ENCODE data around the gene NR3C2.

The NR3C2 gene

DNA sequence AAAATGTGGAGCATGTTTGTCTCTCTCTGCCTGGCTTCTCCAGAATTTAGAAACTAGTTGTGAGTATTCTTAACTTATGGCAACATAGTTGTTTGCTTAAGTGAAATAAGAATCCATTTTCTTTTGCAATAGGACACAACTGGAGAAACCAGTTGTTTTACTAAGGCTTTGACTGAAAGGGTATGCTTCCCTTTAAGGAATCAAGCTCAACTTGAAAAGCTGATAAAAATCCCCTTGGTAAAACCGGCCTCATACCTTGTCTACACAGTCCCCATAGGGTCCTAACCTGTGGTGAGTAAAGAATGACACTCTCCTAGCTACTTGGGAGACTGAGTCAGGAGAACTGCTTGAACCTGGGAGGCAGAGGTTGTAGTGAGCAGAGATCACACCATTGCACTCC is 139.8 kb downstream of the NR3C2 start:
- no peak for DNase-seq

DNA sequence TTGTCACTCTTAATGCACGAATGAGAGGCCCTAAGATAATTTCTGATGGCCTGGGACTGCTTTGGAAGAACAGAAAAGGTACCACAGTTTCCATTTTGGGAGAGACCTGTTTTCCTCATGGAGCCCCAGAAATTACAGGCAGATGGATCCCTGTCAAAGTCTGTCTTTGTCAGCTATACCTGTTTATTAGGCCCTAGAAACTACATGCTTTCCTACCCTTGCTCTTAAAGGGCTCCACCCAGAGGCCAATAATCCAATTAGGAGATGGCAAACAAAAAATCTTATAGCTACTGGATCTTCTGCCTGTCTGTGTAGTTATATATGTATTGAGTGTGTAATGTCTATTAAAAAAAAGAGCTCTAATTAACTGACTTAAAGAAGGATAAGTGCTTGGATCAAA is 141.3 kb downstream of the NR3C2 start:
- DNase-seq: no peak

DNA sequence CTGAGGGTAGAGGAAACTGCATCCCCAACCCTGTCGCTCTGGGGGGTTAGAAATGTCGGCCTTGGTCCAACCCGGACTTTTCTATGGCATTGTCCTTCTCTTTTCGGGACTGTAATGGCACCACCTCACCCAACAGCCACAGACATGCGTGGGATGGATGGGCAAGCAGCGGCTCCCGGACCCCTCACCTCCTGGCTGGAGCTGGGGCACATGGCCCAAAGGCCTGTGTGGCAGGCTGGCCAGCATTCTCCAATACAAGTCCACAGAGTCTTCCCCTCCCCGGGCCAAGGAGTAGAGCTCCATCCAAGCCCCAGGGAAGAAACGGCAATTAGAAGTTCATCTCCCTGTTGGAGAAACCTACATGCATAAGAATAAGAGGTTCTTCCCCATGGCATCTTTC is 142.9 kb downstream of the NR3C2 start:
- DNase-seq: no peak

DNA sequence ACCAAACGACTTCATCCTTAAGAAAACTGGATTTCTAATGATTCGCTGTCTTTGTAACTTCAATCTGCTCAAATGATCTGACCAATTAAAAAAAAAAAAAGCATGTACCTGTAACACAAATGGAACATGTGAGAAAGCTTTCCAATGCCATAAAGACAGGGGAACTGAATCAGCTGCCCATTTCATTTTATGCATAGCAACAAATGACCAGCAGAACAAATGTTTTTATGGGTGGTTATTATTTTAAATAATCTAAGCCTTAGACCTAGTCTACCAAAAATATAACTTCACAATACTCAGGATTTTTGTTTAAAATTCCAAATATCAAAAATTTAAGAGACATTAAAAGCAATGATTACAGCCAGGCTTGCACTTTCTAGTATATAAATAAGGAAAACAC is 145.7 kb downstream of the NR3C2 start:
- no peak for DNase-seq

DNA sequence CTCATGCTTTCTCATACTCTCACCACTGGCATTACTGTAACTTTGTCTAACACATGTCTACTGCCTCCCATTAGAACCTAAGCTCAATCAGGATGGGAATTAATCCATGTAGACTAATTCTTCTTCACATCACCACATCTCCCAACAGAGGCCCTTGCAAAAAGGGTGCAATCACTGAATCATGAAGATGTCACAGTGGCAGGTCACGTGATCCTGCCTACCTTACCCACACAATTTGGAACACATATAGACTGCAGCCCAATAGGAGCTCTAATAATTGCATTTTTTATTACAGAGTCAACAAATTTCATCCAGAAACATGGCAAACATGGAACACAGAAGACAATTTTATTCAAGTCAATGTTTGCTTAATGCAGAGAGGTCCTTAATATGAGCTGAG is 146.6 kb downstream of the NR3C2 start:
- DNase-seq: no peak

DNA sequence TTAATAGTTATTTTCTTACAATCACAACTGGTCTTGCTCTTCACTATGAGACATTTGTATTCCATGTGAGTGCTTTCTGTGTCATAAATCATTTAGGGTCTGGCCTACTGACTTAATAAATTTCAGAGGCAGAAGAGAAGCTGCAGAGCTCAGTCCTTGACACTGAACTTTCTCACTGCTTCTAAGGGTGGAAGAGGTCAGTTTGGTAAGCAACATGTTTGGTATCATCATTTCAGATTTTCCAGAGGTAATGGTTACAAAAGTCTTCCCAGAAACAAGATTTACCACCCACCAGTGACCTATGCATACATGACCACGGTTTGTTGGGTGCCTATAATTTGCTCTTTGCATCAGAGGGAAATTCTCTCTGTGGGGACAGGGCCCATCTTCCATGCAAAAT is 148.6 kb downstream of the NR3C2 start:
- no peak for DNase-seq

DNA sequence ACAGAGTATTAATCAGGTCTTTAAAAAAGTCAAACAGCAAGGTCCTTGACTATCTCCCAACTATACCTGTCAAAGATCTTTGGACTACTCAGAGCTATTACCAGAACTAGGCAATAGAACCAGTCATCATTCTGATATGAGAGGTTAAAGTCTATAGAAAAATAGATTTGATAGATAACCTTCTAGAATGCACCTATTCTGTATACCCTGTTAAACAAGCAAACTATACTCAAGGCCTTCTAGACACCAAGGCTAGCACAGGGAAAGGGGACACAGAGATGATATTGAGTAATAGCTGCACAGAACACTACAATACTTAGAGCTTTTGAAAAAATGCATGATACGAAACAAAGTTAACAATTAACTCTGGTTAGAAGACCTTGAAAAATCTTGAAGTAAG is 149.5 kb downstream of the NR3C2 start:
- no peak for DNase-seq

DNA sequence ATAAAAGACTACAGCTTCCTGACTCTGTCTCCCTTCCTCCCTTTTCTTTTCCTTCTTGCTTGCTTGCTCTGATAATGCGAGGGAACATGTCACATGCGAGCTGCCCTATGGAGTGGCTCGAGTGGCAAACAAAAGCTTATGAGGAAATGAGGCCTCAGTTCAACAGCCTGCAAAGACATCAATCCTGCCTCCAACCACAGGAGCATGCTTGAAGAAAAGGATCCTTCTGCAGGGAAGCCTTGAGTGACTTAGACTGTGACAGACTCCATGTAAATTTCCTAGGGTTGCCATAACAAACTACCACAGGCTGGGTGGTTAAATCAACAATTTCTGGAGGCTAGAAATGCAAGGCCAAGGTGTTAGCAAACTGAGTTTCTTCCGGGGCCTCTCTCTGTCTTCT is 152.5 kb downstream of the NR3C2 start:
- DNase-seq: no peak

DNA sequence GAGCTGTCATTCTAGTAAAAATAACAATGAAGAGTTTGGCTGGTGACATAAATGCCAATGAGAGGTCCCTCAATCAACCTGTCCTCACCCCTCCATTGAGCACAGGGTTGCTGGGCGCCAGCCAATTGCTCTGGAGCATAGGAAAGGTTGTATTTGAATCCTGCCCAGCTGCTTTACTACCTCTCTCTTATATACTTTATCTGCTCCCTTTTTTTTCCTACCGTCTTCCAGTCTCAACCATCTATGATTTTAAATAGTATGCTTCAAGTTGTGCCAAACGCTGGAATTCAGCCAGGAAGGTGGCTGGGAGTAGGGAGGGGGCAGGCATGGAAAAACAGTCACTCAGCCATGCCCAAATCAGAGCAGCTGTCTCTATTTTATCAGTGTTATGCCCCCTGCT is 153.8 kb downstream of the NR3C2 start:
- DNase-seq: no peak

DNA sequence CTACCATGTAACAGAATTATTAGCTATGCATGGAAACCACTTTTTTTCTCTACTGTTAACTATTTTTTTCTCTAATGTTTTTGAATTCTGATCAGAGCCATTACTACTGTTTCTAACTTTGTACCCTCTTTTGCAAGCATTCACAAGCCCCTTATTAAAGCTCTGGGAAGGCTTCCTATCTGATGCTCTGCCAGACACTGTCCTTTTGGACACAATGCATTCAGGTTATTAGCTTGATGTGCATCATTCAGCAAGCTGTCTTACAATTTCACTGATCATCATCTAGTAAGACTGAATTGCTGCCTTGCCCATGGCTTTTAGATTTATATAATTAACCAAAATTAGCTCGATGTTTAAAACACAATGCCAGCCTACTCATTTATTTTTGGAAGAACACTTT is 155.1 kb downstream of the NR3C2 start:
- no peak for DNase-seq

DNA sequence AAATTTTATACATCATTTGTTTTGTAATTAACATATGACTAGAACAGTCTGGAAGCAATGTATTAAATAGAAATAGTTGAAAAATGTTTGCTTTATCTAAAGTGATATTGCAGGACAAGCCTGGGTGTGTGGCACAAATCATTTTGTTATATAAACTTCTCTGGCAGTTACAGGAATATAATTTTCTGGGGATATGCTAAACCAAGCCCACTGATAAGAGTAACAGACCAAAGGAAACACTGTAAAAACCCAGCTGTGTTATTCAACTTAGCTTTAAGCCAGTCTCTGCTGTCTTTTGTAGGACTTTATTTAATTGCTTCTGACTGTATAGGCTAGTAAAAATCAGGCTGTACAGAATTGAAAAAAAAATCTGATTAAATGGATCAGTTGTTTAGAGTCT is 156.2 kb downstream of the NR3C2 start:
- no peak for DNase-seq

DNA sequence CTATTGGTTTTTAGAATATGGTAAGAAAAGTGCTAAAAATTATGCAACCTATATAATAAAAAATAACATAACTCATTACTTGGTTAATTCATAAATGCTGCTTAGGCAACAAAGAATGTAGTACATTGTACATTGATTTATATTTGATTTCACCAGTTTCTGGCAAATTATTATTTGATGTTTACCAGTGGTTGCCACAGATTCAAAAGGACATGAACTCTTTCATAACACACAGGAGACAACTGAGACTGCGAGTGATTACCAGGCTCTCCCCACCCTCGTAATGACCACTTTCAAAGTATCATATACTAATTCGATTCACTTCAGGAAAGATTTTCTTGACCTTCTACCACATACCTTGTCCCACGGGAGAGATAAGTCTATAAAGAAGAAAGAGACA is 158.5 kb downstream of the NR3C2 start:
- no peak for DNase-seq

DNA sequence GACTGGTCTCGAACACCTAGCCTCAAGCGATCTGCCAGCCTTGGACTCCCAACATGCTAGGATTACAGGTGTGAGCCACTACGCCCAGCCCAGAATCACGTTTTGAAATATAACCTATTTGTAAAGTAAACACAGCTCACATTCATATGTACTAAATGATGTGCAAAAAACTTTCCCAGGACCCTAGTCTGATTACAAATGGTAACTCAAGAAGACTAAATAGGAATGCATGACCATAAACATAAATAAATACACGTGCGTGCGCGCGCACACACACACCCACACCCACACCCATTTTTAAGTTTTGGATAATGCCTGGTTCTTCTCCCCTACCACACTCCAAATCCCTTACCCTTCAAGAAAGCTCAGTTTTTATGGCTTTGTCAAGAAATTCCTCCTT is 163.9 kb downstream of the NR3C2 start:
- no peak for DNase-seq

DNA sequence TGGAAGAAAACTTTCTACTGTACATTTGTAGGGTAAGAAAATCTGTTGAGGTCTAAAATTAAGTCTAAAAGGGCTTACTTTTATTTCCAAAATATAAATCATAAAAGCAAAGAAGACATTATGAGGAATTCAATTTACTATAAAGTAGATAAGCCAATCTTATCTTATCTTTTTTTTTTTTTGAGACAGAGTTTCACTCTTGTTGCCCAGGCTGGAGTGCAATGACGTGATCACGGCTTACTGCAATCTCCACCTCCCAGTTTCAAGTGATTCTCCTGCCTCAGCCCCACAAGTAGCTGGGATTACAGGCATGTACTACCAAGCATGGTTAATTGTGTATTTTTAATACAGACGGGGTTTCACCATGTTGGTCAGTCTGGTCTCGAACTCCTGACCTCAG is 166.9 kb downstream of the NR3C2 start:
- DNase-seq: no peak

DNA sequence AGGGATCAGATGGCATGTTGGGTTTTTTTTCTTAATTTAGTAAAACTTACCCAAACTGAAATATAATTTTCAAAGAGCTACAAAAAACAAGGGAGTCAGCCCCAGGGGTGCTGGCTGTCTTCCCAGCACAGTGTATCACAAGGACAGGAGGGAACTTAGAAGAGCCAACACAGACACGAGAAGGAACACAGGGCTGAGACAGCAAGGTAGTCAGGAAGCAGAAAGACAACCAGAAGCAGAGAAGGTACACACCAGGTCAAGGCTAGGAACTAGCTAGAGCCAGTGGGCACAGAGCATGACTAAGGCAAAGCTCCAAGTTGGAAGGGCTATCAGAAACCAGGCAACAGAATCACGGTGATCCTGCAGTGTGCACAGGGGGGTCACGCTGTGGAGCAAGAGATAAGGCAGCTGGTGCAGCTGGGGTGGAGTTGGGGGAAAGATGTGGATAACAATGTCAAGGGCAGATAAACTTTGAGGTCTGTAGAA is 168.7 kb downstream of the NR3C2 start:
- no peak for DNase-seq

DNA sequence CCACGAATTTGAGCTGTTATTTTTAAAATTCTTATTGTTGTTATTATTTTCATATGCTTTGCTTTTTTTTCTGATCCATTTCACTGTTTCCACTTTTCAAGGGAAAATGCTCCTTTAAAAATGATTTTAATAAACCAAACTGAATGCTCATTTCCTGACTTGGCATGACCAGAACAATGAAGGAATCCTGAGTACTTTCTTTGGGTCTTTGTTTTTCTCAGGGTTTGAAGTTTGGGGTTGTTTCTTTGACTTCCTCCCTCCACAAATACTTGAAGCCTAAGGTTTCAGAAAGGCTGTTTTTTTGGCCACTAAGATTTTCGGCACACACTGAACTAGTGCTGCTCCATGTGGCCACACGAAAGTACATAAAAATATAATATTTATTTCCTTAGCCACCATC is 171.0 kb downstream of the NR3C2 start:
- no peak for DNase-seq

DNA sequence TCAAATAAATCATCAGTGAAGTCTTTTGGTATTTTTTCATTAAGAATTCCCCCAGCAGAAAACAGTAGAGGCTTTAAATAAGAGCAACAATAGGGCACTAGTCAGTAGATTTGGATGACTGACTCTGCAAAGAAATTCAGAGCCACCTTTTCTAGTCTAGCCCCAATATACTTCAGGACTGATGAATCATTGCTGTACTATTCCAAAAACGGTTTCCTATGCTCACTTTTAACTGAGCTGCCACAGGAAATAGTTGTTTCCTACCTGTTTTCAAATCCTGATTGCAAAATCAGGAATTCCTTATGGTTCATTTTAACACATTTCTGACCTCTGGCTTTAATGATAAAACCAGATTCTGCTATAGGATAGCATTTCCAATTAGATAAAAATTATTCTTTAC is 171.6 kb downstream of the NR3C2 start:
- no peak for DNase-seq

DNA sequence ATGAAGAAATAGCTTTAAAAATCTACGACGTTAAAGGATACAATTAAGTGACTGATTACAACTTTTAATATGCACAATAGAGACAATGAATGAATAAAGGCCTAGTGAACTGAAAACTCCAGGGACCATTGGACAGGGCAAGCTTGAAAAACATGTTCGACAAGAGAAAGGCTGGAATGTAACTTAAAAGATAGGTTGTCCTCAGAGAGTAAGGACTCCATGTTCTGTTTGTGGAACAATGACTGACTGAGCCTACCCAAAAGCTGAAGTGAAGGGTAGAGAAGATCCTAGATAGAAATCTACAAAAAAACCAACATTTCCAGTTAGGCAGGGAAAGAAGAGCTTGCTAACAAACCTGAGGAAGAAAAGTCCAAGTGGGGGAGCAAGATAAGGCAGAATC is 173.4 kb downstream of the NR3C2 start:
- DNase-seq: no peak

DNA sequence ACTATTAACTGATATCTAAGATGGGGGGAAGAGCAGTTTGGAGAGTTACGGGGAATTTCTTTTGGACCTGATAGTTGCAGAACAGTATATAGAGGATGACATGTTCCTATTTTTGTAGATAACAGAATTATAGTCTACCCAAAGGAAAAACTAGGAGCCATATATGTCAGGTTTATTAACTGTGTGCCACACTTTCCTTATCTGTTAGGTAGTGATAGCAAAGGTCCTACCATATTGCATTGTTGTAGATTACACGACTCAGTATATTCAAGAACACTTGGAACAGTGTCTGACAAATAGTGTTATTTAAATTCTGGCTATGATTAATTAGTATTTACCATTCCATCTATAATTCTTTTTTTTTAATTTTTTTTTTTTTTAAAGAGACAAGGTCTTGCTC is 175.3 kb downstream of the NR3C2 start:
- DNase-seq: no peak

DNA sequence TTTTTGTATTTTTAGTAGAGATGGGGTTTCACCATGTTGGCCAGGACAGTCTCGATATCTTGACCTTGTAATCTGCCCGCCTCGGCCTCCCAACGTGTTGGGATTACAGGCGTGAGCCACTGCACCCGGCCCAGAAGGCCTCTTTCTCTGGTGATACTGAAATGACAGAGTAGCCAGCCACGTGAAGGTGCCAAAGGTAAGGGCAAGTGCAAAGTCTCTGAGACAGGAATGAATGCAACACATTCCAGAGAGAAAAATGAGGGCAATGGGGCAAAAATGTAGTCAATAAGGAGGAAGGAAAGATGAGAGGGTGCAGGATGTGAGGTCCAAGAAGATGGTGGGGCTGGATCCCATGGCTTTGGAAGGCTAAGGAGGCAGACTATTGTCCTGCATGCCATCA is 176.0 kb downstream of the NR3C2 start:
- DNase-seq: no peak

DNA sequence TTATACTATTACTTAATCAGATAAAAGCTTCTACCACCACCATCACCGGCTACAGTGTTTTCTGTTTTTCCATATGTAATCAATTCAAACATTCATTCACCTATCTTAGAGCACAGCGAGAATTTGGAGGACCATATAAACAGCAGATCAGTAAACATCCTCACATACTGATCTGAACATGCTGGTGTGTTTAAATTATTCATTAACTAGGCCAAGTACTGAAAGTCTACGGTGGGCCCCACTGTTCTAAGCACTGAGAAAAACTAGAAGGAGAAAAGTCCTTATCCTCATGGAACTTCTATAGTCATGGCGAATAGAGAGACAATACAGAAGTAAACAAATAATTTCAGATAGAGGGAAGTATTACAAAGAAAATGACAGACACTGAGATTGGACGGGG is 176.6 kb downstream of the NR3C2 start:
- DNase-seq: no peak

DNA sequence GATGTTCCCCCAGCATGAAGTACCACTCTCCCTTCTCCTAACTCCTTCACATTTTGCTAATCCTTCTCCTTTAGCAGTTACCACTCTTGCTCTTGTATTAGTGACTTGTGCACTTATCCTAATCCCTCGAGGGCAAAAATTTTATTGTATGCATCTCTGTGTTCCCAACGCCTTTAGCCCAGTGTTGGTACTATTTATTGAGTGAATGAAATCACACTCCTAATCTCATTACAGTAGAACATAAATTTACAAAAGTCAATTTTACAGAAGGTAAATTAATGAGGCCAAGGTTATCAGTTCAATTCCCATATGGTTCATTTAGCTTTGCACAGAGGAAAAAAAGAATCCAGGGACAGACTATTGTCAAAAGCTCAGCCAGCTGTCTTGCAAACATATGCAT is 178.4 kb downstream of the NR3C2 start:
- DNase-seq: no peak

DNA sequence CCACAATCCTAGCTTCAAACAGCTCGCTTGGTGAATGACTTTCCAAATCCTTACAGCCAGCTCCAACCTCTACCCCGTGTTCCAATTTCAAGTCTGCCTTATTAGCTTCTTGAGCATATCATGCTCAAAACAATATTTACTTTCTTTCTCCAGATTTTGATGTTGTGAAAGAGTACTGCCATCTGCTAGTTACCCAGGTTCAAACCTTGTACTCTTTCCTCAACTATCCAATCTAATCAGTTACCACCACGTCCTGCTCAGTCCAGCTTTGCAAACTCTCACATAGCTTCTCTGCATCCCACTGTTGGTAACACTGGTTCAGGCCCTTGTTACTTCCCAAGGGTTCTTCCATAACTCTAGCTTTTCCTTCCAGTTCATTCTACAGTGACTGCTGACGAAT is 179.1 kb downstream of the NR3C2 start:
- DNase-seq: no peak

DNA sequence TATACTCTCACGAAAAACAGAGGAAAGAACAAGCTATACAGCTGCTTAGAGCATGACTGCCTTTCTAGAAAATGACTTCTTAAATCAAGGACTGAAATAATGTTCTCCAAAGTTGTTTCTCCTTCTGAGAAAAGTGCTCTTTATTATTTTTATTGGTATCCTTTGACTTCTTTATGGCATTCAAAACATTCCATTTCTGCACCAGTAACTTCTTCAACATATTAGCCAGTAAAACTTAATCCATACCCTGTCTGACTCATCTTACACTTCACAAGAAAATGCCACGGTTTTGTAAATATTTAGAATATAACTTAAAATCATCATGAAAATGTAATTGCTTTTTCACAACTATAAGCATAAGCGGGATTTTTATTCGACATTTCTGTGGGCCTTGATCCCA is 180.4 kb downstream of the NR3C2 start:
- no peak for DNase-seq

DNA sequence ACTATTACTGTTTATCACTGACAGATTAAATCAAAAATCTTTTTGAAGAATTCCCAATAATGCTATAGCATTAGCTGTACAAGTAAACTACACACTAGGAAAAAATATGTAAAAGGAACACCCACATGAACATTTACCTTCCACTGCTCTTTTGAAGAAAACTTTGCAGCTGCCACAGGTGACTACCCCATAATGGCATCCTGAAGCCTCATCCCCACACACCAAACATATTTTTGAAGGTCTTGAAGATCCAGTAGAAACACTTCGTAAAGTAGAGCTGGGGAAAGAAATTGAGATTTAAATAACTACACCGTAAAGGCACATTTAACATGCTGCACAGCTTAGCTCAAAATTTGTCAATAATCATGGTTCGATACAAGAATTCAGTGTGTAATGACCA is 182.4 kb downstream of the NR3C2 start:
- DNase-seq: no peak

DNA sequence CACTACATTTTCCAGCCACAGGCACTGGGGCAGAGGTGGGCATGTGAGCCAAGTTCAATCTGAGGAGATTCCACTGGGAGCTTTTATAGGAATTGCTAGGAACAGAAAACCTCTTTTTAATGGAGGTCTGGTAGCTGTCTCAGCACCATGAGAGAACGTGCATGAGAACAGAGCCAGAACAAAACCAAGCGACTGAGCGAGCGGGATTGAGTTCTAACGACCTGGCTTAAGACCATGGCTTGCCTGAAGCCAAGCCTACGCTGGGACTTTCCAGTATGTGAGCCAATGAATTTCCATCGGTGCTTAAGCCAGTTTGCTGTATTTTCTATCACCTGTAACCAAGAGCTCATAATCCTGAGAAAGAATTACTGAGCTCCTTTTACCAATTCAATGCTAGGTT is 183.7 kb downstream of the NR3C2 start:
- DNase-seq: no peak

Data from activated CD4-positive, alpha-beta T cell treated with anti-CD3 and anti-CD28 coated beads, Interleukin-2, amount 50 U/mL, for 4 hours (primary cell).